Prostate gland (tissue), 2 donors: Measurements from ENCODE around the gene MRPS18A.

Source experiments
- POLR2A ChIP-seq: fragments of 450-650 bp; IDR thresholded peaks from one replicate; pipeline ENCODE4 v1.6.1; 2016; ENCODE audit warnings: antibody characterized with exemption, mild to moderate bottlenecking
- POLR2AphosphoS5 ChIP-seq: sonication (generic); formaldehyde crosslinking; IDR thresholded peaks from one replicate; pipeline ENCODE4 v1.6.1; 2017; ENCODE audit warnings: antibody characterized with exemption
- TF ChIP-seq, protein P1 (sequence below), 4 experiments: fragments of 200-600 bp in 2 of 4; fragments of 450-650 bp in 2 of 4; sonication (generic) in 2 of 4; IDR thresholded peaks; 1 replicate in 3 of 4; 2 replicates in 1 of 4; pipeline ENCODE4 v1.5.1; 2016 to 2019; ENCODE audit warnings: antibody characterized with exemption in 4 of 4, mild to moderate bottlenecking in 2 of 4, moderate library complexity in 2 of 4

DNA sequence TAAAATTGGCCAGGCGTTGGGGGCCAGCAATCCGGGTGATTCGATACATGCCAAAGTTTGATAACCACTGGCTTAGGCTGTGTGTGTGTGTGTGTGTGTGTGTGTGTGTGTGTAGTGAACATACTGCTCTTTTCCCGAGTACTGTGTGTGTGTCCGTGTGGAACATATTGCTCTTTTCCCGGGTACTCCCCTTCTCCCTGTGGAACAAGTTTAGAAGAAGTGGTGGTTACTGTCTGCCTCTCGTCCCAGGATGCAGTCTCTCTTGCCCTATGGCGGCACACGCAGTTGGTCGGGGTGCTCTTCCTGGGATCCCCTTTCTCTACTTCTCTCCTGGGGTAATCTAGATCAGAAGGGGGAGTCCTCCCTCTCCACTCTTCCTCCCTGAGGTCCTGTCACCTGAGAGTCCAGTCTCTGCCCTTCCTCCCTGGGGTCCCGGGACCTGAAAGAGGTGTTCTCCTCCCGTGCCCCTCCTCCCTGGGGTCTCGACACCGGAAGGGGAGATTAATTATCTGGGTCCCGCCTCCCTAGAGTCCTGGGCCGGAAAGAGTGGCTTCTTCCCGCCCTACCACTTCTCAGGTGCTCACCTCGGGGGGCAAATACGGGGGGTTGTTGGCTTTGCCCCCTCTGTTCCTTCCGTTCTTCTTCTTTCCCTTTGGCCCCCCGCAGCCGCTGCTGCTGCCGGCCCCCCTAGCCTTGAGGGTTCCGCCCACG is 59.0 kb downstream of the MRPS18A start:
- TF ChIP-seq, protein P1, sequence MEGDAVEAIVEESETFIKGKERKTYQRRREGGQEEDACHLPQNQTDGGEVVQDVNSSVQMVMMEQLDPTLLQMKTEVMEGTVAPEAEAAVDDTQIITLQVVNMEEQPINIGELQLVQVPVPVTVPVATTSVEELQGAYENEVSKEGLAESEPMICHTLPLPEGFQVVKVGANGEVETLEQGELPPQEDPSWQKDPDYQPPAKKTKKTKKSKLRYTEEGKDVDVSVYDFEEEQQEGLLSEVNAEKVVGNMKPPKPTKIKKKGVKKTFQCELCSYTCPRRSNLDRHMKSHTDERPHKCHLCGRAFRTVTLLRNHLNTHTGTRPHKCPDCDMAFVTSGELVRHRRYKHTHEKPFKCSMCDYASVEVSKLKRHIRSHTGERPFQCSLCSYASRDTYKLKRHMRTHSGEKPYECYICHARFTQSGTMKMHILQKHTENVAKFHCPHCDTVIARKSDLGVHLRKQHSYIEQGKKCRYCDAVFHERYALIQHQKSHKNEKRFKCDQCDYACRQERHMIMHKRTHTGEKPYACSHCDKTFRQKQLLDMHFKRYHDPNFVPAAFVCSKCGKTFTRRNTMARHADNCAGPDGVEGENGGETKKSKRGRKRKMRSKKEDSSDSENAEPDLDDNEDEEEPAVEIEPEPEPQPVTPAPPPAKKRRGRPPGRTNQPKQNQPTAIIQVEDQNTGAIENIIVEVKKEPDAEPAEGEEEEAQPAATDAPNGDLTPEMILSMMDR (IDR thresholded peaks at IDR 0.05) = no peak
- no peak for TF ChIP-seq POLR2A
- peak; percentile 9 for TF ChIP-seq POLR2AphosphoS5
